Mesendoderm (in vitro differentiated cells): Measurements from ENCODE around the gene NSMF.

Source experiments
- DNase-seq: peaks from one replicate; pipeline ENCODE4 v3.0.0; 2013
- H2AK5ac ChIP-seq: 2 replicates; pipeline ENCODE4 v1.6.1; 2013; ENCODE audit warnings: low read length, inconsistent platforms
- H2BK120ac ChIP-seq: 2 replicates; pipeline ENCODE4 v1.6.1; 2013; ENCODE audit warnings: low read depth, mild to moderate bottlenecking, low read length, moderate library complexity, mixed read lengths
- H2BK15ac ChIP-seq: replicated peaks from 2 replicates; pipeline ENCODE4 v1.6.1; 2013; ENCODE audit warnings: low read depth, mild to moderate bottlenecking, moderate library complexity
- H2BK5ac ChIP-seq: 2 replicates; pipeline ENCODE4 v1.6.1; 2013; ENCODE audit warnings: low read length, inconsistent platforms
- H3K18ac ChIP-seq: 2 replicates; pipeline ENCODE4 v1.6.1; 2013; ENCODE audit warnings: mild to moderate bottlenecking, low read length, mixed read lengths
- H3K23ac ChIP-seq: one replicate; pipeline ENCODE4 v1.6.1; 2013; ENCODE audit warnings: low read length
- H3K27ac ChIP-seq: 2 replicates; pipeline ENCODE4 v1.5.1; 2013; ENCODE audit warnings: low read depth, mild to moderate bottlenecking, inconsistent platforms, low read length, moderate library complexity
- H3K27me3 ChIP-seq: 2 replicates; pipeline ENCODE4 v1.6.1; 2013; ENCODE audit warnings: low read length, control low read depth, mild to moderate bottlenecking, inconsistent platforms; ENCODE audit not compliant: insufficient read depth, poor library complexity
- H3K36me3 ChIP-seq: 2 replicates; pipeline ENCODE4 v1.6.1; 2013; ENCODE audit warnings: low read length, inconsistent platforms; ENCODE audit not compliant: control insufficient read depth, insufficient read depth
- H3K4ac ChIP-seq: one replicate; pipeline ENCODE4 v1.6.1; 2013; ENCODE audit warnings: low read depth, mild to moderate bottlenecking, low read length, moderate library complexity
- H3K4me1 ChIP-seq: 2 replicates; pipeline ENCODE4 v1.6.1; 2013; ENCODE audit warnings: low read depth, low read length, inconsistent platforms; ENCODE audit not compliant: control insufficient read depth
- H3K4me2 ChIP-seq: 2 replicates; pipeline ENCODE4 v1.6.1; 2013; ENCODE audit warnings: low read length
- H3K4me3 ChIP-seq: 2 replicates; pipeline ENCODE4 v1.5.1; 2013; ENCODE audit warnings: mild to moderate bottlenecking, low read length
- H3K56ac ChIP-seq: one replicate; pipeline ENCODE4 v1.6.1; 2013; ENCODE audit warnings: low read length
- H3K79me1 ChIP-seq: 2 replicates; pipeline ENCODE4 v1.6.1; 2013; ENCODE audit warnings: low read length, inconsistent platforms
- H3K79me2 ChIP-seq: 2 replicates; pipeline ENCODE4 v1.6.1; 2013; ENCODE audit warnings: mild to moderate bottlenecking, low read length; ENCODE audit not compliant: control insufficient read depth, insufficient read depth
- H3K9ac ChIP-seq: 2 replicates; pipeline ENCODE4 v1.6.1; 2013; ENCODE audit warnings: low read length, inconsistent platforms
- H4K5ac ChIP-seq: one replicate; pipeline ENCODE4 v1.6.1; 2013; ENCODE audit warnings: low read length
- H4K8ac ChIP-seq: one replicate; pipeline ENCODE4 v1.6.1; 2013; ENCODE audit warnings: low read depth, mild to moderate bottlenecking, control low read depth, low read length, moderate library complexity
- WGBS: extraction: QIAGEN DNeasy Blood & Tissue Kit; methylation state at CpG from one replicate; pipeline ENCODE4 v1.1.7; 2013; ENCODE audit warnings: low lambda C conversion rate, missing lambda C conversion rate; ENCODE audit not compliant: insufficient coverage; ENCODE audit errors: extremely low coverage; 5-methylcytosine and 5-hydroxymethylcytosine counted together

NSMF gene

GRCh38 chr9:137478962-137479861 lies 20.1 kb upstream of the NSMF start:
- no peaks in the 10 kb centered on the region for H3K4me1 ChIP-seq
- no peak overlapping the region for H4K5ac ChIP-seq
- H3K79me2 ChIP-seq: no peaks in the 10 kb centered on the region
- no peak overlapping the region for H2BK5ac ChIP-seq
- no peak overlapping the region for H2AK5ac ChIP-seq
- H3K79me1 ChIP-seq: no peaks in the 10 kb centered on the region
- no peak overlapping the region for H3K4me3 ChIP-seq
- peak; percentile 70 for DNase-seq
- H3K9ac ChIP-seq: no peak overlapping the region
- H4K8ac ChIP-seq: no peak overlapping the region
- no peak overlapping the region for H3K4ac ChIP-seq
- no peak overlapping the region for H3K23ac ChIP-seq
- WGBS: no CpG with 5 or more reads among the region's 36 CpGs
- H3K18ac ChIP-seq: no peak overlapping the region
- H2BK15ac ChIP-seq: no peak overlapping the region
- no peak overlapping the region for H2BK120ac ChIP-seq
- no peak overlapping the region for H3K27ac ChIP-seq
- no peaks in the 10 kb centered on the region for H3K36me3 ChIP-seq
- H3K56ac ChIP-seq: no peak overlapping the region
- no peak overlapping the region for H3K4me2 ChIP-seq
- no peaks in the 10 kb centered on the region for H3K27me3 ChIP-seq

- no CpG with 5 or more reads among the region's 11 CpGs for WGBS
- Histone ChIP-seq H3K23ac (no peak overlapping the region), H3K79me2 (no peaks in the 10 kb centered on the region), H2BK120ac (no peak overlapping the region), H2BK15ac (no peak overlapping the region), H3K4me1 (no peaks in the 10 kb centered on the region), H4K5ac (no peak overlapping the region), H3K79me1 (no peaks in the 10 kb centered on the region), H3K4me3 (no peak overlapping the region), H3K36me3 (no peaks in the 10 kb centered on the region), H3K18ac (no peak overlapping the region), H3K9ac (no peak overlapping the region), H3K4ac (no peak overlapping the region), H3K27ac (no peak overlapping the region), H3K4me2 (no peak overlapping the region), H4K8ac (no peak overlapping the region), H3K56ac (no peak overlapping the region), H2BK5ac (no peak overlapping the region), H2AK5ac (no peak overlapping the region), H3K27me3 (no peaks in the 10 kb centered on the region)
- DNase-seq: no peak
Measured at GRCh38 chr9:137478613-137478961, 19.5 kb upstream of the NSMF start.

- Histone ChIP-seq H3K23ac (no peak overlapping the region), H3K36me3 (no peaks in the 10 kb centered on the region), H3K27me3 (no peaks in the 10 kb centered on the region), H4K5ac (no peak overlapping the region), H3K56ac (no peak overlapping the region), H4K8ac (no peak overlapping the region), H2BK15ac (no peak overlapping the region), H3K79me1 (no peaks in the 10 kb centered on the region), H3K4me2 (no peak overlapping the region), H2AK5ac (no peak overlapping the region), H3K4ac (no peak overlapping the region), H3K4me1 (no peaks in the 10 kb centered on the region), H3K4me3 (no peak overlapping the region), H3K18ac (no peak overlapping the region), H2BK5ac (no peak overlapping the region), H3K27ac (no peak overlapping the region), H2BK120ac (no peak overlapping the region), H3K9ac (no peak overlapping the region), H3K79me2 (no peaks in the 10 kb centered on the region)
- WGBS: no CpG with 5 or more reads among the region's 29 CpGs
- no peak for DNase-seq
Measured at GRCh38 chr9:137477778-137478612, 18.9 kb upstream of the NSMF start.

GRCh38 chr9:137476856-137477255 lies 17.7 kb upstream of the NSMF start:
- Histone ChIP-seq H3K79me1 (no peaks in the 10 kb centered on the region), H3K56ac (no peak overlapping the region), H3K18ac (no peak overlapping the region), H3K4me1 (no peaks in the 10 kb centered on the region), H3K4me2 (no peak overlapping the region), H2BK120ac (no peak overlapping the region), H3K23ac (no peak overlapping the region), H4K5ac (no peak overlapping the region), H3K27ac (no peak overlapping the region), H3K27me3 (no peaks in the 10 kb centered on the region), H4K8ac (no peak overlapping the region), H3K79me2 (no peaks in the 10 kb centered on the region), H2BK15ac (no peak overlapping the region), H2BK5ac (no peak overlapping the region), H3K4me3 (no peak overlapping the region), H2AK5ac (no peak overlapping the region), H3K9ac (no peak overlapping the region), H3K4ac (no peak overlapping the region), H3K36me3 (no peaks in the 10 kb centered on the region)
- no CpG with 5 or more reads among the region's 11 CpGs for WGBS
- DNase-seq: no peak

- H3K4me1 ChIP-seq: no peaks in the 10 kb centered on the region
- no peak overlapping the region for H2BK15ac ChIP-seq
- no peak overlapping the region for H3K18ac ChIP-seq
- H3K79me2 ChIP-seq: no peaks in the 10 kb centered on the region
- H4K5ac ChIP-seq: no peak overlapping the region
- no CpG with 5 or more reads among the region's 3 CpGs for WGBS
- no peaks in the 10 kb centered on the region for H3K36me3 ChIP-seq
- no peak overlapping the region for H3K27ac ChIP-seq
- no peak for DNase-seq
- H3K4me3 ChIP-seq: no peak overlapping the region
- no peak overlapping the region for H3K23ac ChIP-seq
- H2BK120ac ChIP-seq: no peak overlapping the region
- no peak overlapping the region for H3K4me2 ChIP-seq
- no peak overlapping the region for H2BK5ac ChIP-seq
- H3K56ac ChIP-seq: no peak overlapping the region
- H3K4ac ChIP-seq: no peak overlapping the region
- H2AK5ac ChIP-seq: no peak overlapping the region
- no peaks in the 10 kb centered on the region for H3K79me1 ChIP-seq
- H4K8ac ChIP-seq: no peak overlapping the region
- no peaks in the 10 kb centered on the region for H3K27me3 ChIP-seq
- H3K9ac ChIP-seq: no peak overlapping the region
Measured at GRCh38 chr9:137475666-137476065, 16.5 kb upstream of the NSMF start.
